HK-2 (cell line): Measurements from ENCODE around the gene UPK1A.
A peak's percentile ranks its signal among the peaks of the same experiment; 100 is the strongest.
"Not testable (repeated sequence)": the region's sequence is repeated elsewhere in the genome, so short reads cannot be mapped to it uniquely, and the experiment has no call there.

Experiments
- DNase-seq: peaks from one replicate; pipeline ENCODE4 v3.0.0-alpha.2; 2018; ENCODE audit not compliant: unreplicated experiment

Gene UPK1A

GRCh38 chr19:35644987-35645679, 21.2 kb upstream of the UPK1A start:
- peak; percentile 51 for DNase-seq

DNA sequence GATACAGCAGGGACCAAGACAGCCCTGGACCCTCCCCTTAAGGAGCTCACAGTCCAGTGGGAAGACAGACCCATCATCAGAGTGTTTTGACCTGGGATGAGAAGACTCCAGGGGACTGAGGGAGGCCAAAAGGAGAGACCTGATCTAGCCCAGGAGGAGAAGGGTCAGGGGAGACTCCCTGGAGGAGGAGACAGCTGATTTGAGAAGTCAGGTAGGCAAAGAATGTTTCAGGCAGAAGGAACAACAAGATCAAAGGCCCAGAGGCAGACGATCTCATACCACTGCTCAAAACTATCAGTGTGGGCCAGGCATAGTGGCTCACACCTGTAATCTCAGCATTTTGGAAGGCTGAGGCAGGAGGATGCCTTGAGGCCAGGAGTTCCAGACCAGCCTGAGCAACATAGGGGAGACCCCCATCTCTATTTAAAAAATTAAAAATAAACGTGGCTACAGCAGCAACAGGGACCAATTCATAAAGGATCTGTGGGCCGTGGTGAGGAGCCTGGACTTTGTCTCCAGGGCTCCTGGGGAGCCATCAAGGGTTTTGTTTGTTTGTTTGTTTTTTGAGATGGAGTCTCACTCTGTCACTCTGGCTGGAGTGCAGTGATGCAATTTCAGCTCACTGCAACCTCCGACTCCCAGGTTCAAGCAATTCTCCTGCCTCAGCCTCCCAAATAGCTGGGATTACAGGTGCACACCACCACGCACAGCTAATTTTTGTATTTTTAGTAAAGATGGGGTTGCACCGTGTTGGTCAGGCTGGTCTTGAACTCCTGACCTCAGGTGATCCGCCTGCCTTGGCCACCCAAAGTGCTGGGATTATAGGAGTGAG, 20.4 kb upstream of the UPK1A start:
- DNase-seq: no peak

DNA sequence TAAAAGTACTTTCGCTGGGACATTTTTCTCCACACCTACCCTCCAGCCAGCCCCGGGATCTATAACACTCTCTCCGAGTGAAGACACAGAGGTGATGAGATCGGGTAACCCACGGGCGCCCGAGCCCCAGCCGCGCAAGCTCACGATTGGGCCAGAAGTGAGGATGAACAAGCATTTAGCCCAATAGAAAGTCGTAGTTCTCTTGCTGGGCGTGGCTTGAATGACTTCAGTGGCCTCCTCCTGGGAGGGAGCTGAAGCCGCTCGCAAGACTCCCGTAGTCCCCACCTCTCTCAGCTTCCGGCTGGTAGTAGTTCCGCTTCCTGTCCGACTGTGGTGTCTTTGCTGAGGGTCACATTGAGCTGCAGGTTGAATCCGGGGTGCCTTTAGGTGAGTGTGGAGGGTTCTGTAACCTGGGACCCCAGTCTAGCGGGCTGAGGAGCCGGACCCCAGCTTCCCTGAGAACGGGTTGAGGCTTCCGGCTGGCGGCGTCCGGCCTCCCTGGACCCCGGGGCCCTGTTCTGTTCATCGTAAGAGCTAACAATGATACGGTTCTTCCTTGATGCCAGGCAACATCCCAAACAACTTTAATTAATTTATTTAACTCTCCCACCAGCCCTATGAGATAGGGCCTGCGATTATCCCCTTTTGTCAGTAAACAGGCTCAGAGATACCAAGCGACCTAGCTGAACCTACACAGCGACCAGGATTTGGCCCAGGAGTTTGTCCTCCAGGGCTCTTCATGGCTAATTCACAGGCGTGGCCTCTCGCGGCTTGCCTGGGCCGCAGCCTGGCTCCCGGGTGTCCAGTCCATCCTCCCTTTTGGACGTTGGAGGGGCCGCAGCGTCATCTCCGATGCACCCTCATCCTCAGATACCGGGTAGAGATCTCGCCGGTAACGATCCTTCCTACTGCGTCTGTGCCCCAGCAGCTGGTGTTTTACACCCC, 18.0 kb upstream of the UPK1A start, which contains the start of gene COX6B1:
Gene COX6B1, plus strand, starts transcription at position 307 of the 945 bp plus-strand sequence. CDS start 2,921 bp downstream, outside the sequence.
- DNase-seq: peak; percentile 94

DNA sequence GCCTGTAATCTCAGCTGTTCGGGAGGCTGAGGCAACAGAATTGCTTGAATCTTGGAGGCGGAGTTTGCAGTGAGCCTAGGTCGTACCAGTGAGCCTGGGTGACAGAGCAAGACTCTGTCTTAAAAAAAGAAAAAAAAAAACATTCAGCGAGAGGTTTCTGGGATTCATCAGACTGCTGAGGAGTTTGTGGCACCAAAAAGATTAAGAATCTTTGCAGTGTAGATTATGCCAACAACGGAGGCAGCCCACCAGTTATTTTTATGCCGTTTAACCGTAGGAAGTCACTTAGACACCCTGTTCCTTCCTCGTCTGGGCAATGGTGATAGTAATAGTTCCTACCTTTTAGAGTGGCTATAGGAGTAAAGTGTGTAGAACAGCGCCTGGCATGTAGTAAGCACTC, 15.7 kb upstream of the UPK1A start:
- DNase-seq: no peak

- not testable (repeated sequence) for DNase-seq
Measured at GRCh38 chr19:35654828-35655227, 11.5 kb upstream of the UPK1A start.

- DNase-seq: no peak
Measured at GRCh38 chr19:35655600-35655999, 10.7 kb upstream of the UPK1A start.

DNA sequence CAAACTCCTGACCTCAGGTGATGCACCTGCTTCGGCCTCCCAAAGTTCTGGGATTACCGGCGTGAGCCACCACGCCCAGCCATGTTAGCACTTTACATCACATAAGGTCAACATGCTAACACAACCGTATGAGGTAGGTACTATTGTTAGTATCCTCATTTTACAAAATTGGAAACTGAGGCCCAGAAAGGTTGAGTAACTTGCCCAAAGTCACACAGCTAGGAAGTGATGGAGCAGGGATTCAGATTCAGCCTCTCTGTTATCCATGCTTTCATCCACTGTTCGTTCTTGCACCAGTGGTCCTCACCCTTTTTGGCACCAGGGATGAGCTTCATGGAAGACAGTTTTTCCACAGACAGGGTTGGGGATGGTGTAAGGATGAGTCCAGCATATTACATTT, 9.6 kb upstream of the UPK1A start:
- DNase-seq: no peak

- DNase-seq: no peak
Measured at GRCh38 chr19:35657904-35658700, 8.2 kb upstream of the UPK1A start.

- no peak for DNase-seq
Measured at GRCh38 chr19:35661995-35662340, 4.3 kb upstream of the UPK1A start.

GRCh38 chr19:35663981-35664380, 2.3 kb upstream of the UPK1A start:
- no peak for DNase-seq

DNA sequence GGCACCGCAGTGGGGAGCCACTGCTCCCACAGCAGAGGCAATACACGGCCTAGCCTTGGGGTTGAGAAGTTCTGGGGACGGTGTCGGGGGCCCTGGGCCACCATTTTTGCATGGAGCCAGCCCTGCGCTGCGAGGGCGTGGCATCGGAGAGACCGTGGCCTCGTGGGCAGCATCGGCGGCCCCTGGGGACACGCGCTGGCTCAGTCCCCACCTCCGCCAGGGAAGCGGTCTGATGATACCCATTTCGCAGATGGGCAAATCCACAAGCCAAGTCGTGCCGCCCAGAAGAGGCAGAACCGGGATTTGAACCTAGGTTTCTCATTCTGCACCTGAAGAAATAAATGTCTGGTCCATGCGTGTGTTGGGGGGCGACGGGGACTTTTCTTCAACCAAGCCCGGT, 1.2 kb upstream of the UPK1A start:
- DNase-seq: no peak

GRCh38 chr19:35665604-35666003, 713 bp upstream of the UPK1A start:
- no peak for DNase-seq

GRCh38 chr19:35669566-35669965, 3.2 kb downstream of the UPK1A start:
- no peak for DNase-seq

GRCh38 chr19:35669974-35670373, 3.7 kb downstream of the UPK1A start:
- DNase-seq: no peak

DNA sequence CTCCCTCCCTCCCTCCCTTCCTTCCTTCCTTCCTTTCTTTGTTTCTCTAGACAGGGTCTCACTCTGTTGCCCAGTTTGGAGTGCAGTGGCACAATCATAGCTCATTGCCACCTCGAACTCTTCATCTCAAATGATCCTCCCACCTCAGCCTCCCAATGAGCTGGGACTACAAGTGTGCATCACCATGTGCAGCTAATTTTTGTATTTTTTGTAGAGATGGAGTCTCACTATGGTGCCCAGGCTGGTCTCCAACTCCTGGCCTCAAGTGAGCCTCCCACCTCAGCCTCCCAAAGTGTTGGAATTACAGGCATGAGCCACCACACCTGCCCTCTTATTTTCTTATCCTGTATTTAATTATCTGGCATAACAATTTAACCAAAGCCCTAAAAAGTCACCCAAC, 4.4 kb downstream of the UPK1A start:
- DNase-seq: no peak

DNA sequence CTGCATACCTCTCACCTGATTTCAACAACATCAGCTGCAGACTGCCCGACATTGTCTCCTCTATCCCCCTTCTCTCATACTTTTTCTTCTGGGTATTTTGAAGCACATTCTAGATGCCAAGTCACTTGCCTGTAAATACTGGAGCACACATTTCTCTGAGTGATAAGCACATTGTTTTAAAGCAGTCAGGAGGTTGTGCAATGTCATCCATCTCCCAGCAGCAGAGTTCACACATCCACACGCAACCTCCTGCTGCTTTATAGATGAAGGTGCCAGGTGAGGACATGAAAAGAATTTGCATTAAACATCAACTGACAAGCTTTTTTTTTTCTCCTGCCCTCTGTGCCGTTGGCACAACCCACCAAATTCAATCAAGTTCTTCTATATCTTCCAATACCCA, 5.5 kb downstream of the UPK1A start:
- DNase-seq: no peak

DNA sequence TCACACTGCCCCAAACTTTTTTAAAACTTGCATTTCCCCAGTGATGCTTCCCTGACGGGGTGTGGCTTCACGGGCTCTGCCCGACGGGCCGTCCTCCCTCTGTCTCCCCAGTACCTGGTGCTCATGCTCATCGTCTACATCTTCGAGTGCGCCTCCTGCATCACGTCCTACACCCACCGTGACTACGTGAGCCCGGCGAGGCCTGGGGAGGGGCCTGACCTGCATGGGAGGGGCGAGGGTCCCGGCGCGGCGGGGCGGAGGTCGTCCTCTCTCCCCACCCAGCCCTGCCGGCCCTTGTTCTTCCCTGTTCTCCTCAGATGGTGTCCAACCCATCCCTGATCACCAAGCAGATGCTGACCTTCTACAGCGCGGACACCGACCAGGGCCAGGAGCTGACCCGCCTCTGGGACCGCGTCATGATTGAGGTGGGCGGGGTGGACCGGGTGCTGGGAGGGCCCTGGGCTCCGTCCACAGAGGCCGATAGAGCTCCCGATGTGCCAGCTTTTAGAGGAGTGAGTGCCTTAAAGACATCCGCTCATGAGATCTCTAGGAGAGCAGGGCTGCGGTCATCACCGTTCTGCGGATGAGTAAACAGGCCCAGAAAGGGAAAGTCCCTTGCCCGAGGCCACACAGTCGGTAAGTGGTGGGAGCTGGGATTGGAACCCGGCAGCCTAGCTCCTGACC, 6.9 kb downstream of the UPK1A start:
- peak; percentile 83 for DNase-seq

DNA sequence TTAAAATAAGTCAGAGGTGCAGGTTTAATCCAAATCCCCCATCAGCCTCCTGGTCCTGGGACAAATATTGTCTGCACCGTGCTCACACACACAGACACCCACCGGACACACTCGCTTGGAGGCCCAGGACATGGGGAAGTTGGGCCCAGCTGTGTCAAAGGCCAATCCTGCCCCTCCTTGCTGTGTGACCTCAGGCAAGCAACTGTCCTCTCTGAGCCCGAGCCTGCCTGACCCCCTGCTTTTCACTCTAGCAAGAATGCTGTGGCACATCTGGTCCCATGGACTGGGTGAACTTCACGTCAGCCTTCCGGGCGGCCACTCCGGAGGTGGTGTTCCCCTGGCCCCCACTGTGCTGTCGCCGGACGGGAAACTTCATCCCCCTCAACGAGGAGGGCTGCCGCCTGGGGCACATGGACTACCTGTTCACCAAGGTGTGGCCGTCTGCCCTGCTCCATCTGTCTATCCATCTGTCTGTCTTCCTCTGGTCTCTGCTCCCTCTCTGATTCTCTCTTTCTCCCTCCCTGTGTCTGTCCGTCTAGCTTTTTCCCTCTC, 9.3 kb downstream of the UPK1A start:
- DNase-seq: no peak

GRCh38 chr19:35689836-35690235, 23.5 kb downstream of the UPK1A start:
- DNase-seq: no peak

DNA sequence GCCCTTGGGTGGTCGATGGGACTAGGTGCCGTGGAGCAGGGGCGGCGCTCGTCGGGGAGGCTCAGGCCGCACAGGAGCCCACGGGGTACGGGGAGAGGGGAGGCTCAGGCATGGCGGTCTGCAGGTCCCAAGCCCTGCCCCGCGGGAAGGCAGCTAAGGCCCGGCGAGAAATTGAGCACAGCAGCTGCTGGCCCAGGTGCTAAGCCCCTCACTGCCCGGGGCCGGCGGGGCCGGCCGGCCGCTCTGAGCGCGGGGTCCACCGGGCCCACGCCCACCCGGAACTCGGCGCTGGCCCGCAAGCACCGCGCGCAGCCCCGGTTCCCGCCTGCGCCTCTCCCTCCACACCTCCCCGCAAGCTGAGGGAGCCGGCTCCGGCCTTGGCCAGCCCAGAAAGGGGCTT, 24.8 kb downstream of the UPK1A start:
- not testable (repeated sequence) for DNase-seq
